DND-41 (cell line): ENCODE data around the gene UFD1.

Experiments used
- ATAC-seq: fragments of 200-7000 bp; cut with Tn5 transposase; 3 replicates; pipeline ENCODE4 v1.9.1; 2021; ENCODE audit warnings: low read depth; ENCODE audit not compliant: insufficient read depth
- DNase-seq: peaks from one replicate; pipeline ENCODE4 v3.0.0-alpha.2; 2020
- H2AFZ ChIP-seq: 2 replicates; pipeline ENCODE4 v1.6.0; 2012; ENCODE audit warnings: low read depth, low read length
- H3K27ac ChIP-seq: 2 replicates; pipeline ENCODE4 v1.5.1; 2012; ENCODE audit warnings: low read length, inconsistent platforms
- H3K27me3 ChIP-seq: fragments of 200-600 bp; sonication (generic); 2 replicates; pipeline ENCODE4 v1.6.0; 2012; ENCODE audit warnings: low read length, mild to moderate bottlenecking, inconsistent platforms; ENCODE audit not compliant: insufficient read depth, poor library complexity
- H3K36me3 ChIP-seq: 2 replicates; pipeline ENCODE4 v1.5.1; 2012; ENCODE audit warnings: low read length, inconsistent platforms; ENCODE audit not compliant: insufficient read depth
- H3K4me1 ChIP-seq: 2 replicates; pipeline ENCODE4 v1.5.1; 2012; ENCODE audit warnings: mild to moderate bottlenecking, low read length; ENCODE audit not compliant: insufficient read depth
- H3K4me2 ChIP-seq: 2 replicates; pipeline ENCODE4 v1.6.0; 2012; ENCODE audit warnings: mild to moderate bottlenecking, moderate library complexity, low read length, inconsistent platforms; ENCODE audit not compliant: insufficient read depth
- H3K4me3 ChIP-seq, 2 experiments: fragments of 200-600 bp in 1 of 2; shearing (Covaris generic) in 1 of 2; 2 replicates each; pipeline ENCODE4 v1.5.1; 2012 to 2016; ENCODE audit warnings: inconsistent platforms in 2 of 2, low read length in 2 of 2, mild to moderate bottlenecking in 2 of 2, low read depth in 1 of 2, moderate library complexity in 1 of 2
- H3K79me2 ChIP-seq: 2 replicates; pipeline ENCODE4 v1.6.0; 2012; ENCODE audit warnings: low read length, inconsistent platforms; ENCODE audit not compliant: insufficient read depth
- H3K9ac ChIP-seq: 2 replicates; pipeline ENCODE4 v1.6.0; 2012; ENCODE audit warnings: low read depth, mild to moderate bottlenecking, inconsistent platforms, low read length, moderate library complexity
- H3K9me3 ChIP-seq: 2 replicates; pipeline ENCODE4 v1.5.1; 2012; ENCODE audit warnings: low read length, moderate library complexity, mild to moderate bottlenecking, inconsistent platforms; ENCODE audit not compliant: insufficient read depth, severe bottlenecking
- H4K20me1 ChIP-seq: 2 replicates; pipeline ENCODE4 v1.6.0; 2012; ENCODE audit warnings: low read length; ENCODE audit not compliant: insufficient read depth
- CTCF ChIP-seq: IDR thresholded peaks from 2 replicates; pipeline ENCODE4 v1.5.1; 2012; ENCODE audit warnings: borderline replicate concordance, low read length, moderate library complexity, mild to moderate bottlenecking; ENCODE audit not compliant: poor library complexity, severe bottlenecking; ENCODE audit errors: extremely low read depth
- EZH2 ChIP-seq: IDR thresholded peaks from 3 replicates; pipeline ENCODE4 v1.6.1; 2012; ENCODE audit warnings: borderline replicate concordance, low read depth, mild to moderate bottlenecking, moderate library complexity, low read length, inconsistent platforms; ENCODE audit not compliant: severe bottlenecking

The UFD1 gene

GRCh38 chr22:19419464-19420178 is 59.4 kb downstream of the UFD1 start:
- Histone ChIP-seq H4K20me1 (peaks cover 9% of the 10 kb centered on the region; the same call in 1 of the 2 replicates), H3K4me1 (peaks cover 75% of the 10 kb centered on the region), H3K9me3 (no peaks in the 10 kb centered on the region), H3K9ac (peak overlapping the region; percentile 51), H3K36me3 (peaks cover 26% of the 10 kb centered on the region), H3K27me3 (no peaks in the 10 kb centered on the region), H2AFZ (no peak overlapping the region; the same call in 1 of the 2 replicates), H3K4me2 (peak overlapping the region; percentile 55), H3K27ac (peak overlapping the region; percentile 97), H3K4me3 (peak overlapping the region in 1 of 2 experiments; percentile 44; a peak in 2 of 4 replicates), H3K79me2 (peaks cover 92% of the 10 kb centered on the region)
- no peak for TF ChIP-seq EZH2
- peak; percentile 7 for TF ChIP-seq CTCF
- peak; percentile 90 for ATAC-seq
- peak; percentile 88 for DNase-seq

- peaks cover 11% of the 10 kb centered on the region; the same call in 1 of the 2 replicates for H4K20me1 ChIP-seq
- peak overlapping the region; percentile 55 for H3K4me2 ChIP-seq
- peak overlapping the region in 1 of 2 experiments; percentile 29; a peak in 1 of 4 replicates for H3K4me3 ChIP-seq
- no peak for TF ChIP-seq EZH2
- no peak for TF ChIP-seq CTCF
- peak overlapping the region; percentile 97 for H3K27ac ChIP-seq
- peak overlapping the region; percentile 51 for H3K9ac ChIP-seq
- peaks cover 92% of the 10 kb centered on the region for H3K79me2 ChIP-seq
- no peaks in the 10 kb centered on the region for H3K27me3 ChIP-seq
- peak; percentile 34 for ATAC-seq
- peaks cover 69% of the 10 kb centered on the region for H3K4me1 ChIP-seq
- H2AFZ ChIP-seq, result peak overlapping the region; percentile 48; the same call in 1 of the 2 replicates
- DNase-seq, result peak; percentile 58
- peaks cover 24% of the 10 kb centered on the region for H3K36me3 ChIP-seq
- no peaks in the 10 kb centered on the region for H3K9me3 ChIP-seq
Observed at GRCh38 chr22:19419086-19419463, 59.9 kb downstream of the UFD1 start.

DNA sequence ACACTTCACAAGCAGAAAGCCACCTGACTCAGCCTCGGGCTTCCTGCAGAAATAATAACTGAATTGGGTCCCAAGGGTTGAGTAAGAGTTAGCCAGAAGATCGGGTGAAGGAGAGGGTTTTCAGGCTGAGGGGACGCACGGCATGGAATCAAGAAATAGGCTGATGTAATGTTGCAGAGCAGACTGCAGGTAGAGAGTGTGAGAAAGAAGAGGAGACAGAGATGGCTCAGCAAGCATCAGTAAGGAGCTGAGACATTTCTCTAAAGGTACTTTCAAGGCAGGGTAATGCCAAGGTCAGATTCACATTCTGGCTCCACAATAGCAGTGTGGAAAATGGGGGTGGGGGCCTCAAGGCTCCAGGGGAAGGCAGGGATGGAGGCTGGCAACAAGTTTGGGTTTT is 66.1 kb downstream of the UFD1 start:
- Histone ChIP-seq H3K36me3 (peaks cover 64% of the 10 kb centered on the region), H4K20me1 (peaks cover 40% of the 10 kb centered on the region), H3K9ac (no peak overlapping the region; the same call in 1 of the 2 replicates), H3K4me2 (no peak overlapping the region), H3K4me3 (no peak overlapping the region), H3K27ac (peak overlapping the region; percentile 24), H3K4me1 (peaks cover 8% of the 10 kb centered on the region), H3K9me3 (no peaks in the 10 kb centered on the region), H3K79me2 (peaks cover 91% of the 10 kb centered on the region), H3K27me3 (no peaks in the 10 kb centered on the region), H2AFZ (no peak overlapping the region)
- no peak for DNase-seq
- no peak for TF ChIP-seq EZH2
- TF ChIP-seq CTCF, result no peak
- no peak for ATAC-seq
